NCI-H2171 treated with DMSO at 0.1 percent for 48 hours (cell line): ENCODE results near the gene PPP4R4.
"Not testable (repeated sequence)": the region's sequence is repeated elsewhere in the genome, so short reads cannot be mapped to it uniquely, and the experiment has no call there.

ENCODE experiments used
- DNase-seq: peaks from one replicate; lab custom pipeline; 2025; lab: John Stamatoyannopoulos, UW

PPP4R4 gene

DNA sequence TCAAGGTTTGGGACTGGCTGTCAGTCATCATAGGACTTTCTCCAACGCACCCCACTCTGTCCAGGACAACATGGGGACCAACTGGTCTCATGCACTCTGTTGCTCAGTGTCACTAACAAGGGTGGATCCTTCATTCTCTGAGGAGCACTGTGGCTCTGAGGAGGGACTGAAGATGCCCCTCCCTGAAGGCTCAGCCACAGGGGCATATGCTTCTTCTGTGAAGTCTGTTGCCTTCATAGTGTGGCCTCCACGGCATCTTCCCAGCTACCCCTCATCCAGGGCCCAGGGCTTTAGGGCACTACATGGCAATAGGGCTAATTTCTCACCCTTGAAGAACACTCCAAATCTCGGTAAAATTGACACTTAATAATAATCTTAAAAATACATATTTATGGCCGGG lies 30.4 kb upstream of the PPP4R4 start:
- no peak for DNase-seq

DNA sequence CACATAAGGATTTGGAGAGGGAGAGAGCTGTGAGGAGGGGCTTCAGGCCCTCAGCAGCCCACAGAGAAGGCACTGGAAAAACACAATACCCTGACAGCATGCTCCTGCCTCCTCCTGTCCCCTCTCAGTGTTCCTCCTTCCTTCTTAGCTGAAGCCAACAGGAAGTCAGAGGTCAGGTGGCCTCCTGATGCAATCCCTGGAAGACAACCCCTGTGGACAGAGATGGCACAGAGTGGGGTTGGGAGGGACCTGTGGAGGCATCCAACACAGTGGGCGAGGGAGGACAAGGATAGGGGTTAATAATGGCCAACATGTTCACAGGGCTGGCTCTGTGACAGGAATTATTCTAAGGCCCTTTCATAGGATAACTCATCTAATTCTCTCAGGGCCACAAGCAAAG lies 29.4 kb upstream of the PPP4R4 start:
- DNase-seq: no peak

DNA sequence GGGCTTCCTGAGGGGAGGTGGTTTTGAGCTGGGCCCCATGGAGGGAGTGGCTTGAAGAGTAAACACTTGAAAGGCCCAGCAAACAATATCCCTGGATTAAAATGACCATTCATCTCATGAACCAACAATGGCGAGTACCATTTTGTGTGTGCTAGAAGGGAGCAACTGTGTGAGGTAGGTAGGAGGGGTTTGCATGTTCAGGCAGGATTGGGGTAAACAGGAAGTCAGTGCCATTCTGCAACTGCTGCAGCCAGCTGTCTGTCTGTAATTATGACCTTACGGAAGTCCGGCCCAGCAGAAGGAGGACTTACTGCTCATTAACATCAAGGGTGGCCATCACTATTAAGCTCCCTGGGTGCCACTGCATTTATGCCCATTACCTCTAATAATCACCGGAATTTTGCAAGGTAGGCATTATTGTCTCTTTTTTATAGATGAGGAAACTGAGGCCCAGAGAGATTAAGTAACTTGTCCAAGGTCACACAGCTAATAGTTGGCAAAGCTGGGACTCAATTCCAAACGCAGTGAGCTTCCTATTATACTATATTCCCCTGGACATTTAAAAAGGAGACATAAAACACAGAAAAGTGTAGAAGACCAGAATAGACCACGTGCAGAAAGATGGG lies 28.1 kb upstream of the PPP4R4 start:
- peak; percentile 67 for DNase-seq

DNA sequence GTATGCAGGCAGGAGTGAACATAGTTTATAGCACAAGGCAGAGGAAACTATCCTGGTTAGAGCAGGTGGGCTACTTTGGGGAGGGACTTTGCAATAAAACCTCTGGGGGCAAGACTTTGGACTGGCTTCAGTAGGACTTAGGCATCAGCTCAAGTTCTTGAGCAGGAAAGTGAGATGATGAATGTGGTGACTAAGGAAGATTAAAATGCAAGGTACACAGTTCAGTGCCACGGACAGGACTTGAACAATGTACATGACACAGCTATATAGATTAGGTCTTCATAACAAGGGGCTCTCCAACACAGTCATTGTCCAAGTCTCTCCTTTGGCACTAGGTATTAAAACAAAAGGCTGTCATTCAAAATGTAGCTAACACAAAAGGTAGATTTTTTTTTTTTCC lies 21.4 kb upstream of the PPP4R4 start:
- no peak for DNase-seq

DNA sequence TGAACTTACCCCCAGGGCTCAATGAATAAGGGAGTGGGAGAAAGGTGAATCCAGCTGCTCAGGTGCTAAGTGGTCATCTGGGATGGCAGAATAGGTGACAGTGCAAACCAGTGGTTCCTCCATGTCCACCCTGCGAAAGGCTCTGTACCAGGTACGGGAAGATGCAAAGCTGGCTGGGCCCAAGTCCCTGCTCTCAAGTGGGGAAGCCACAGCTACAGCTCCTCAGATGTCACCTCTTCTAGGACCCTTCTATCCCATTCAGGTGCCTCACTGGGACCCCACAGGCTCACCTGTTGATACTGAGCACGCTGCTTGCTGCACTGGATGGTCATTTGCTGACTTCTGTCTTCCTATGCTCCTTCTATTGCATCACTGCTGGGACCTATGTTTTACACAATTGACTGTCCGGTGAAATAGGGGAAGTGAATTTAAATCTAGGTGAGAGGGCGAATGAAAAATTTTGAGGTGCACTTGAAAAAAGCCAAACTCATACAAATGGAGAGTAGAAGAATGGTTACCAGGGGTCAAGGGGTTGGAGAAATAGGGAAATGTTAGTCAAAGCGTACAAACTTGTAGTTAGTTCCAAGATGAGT lies 20.3 kb upstream of the PPP4R4 start:
- no peak for DNase-seq

DNA sequence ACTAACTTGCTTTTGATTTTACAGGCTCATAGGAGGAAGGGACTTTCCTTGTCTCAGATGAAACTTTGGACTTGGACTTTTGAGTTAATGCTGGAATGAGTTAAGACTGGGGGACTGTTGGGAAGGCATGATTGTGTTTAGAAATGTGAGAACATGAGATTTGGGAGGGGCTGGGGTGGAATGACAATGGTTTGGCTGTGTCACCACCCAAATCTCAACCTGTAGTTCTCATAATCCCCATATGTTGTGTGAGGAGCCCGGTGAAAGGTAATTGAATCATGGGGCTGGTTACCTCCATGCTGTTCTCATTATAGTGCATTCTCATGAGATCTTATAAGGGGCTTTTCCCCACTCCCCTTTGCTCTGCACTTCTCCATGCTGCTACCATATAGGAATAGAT lies 18.0 kb upstream of the PPP4R4 start:
- DNase-seq: not testable (repeated sequence)

DNA sequence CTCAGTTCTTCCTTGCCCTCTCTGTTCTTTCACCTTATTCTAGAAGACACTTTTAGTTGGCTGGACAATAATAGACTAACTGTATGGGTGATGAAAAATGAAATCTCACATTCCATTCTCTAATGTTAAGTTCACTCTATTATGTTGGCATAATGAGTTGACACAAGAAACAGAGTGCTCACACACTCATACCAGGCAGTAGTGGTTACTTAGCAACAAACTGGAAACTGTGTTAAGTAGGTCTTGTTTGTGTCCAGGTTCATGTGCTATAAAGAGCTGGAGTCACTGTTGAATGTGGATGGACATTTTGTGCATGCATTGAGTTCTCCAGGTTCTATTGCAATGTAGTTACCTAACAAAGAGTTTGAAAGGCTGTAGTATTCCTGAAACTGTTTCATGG lies 16.9 kb upstream of the PPP4R4 start:
- no peak for DNase-seq

DNA sequence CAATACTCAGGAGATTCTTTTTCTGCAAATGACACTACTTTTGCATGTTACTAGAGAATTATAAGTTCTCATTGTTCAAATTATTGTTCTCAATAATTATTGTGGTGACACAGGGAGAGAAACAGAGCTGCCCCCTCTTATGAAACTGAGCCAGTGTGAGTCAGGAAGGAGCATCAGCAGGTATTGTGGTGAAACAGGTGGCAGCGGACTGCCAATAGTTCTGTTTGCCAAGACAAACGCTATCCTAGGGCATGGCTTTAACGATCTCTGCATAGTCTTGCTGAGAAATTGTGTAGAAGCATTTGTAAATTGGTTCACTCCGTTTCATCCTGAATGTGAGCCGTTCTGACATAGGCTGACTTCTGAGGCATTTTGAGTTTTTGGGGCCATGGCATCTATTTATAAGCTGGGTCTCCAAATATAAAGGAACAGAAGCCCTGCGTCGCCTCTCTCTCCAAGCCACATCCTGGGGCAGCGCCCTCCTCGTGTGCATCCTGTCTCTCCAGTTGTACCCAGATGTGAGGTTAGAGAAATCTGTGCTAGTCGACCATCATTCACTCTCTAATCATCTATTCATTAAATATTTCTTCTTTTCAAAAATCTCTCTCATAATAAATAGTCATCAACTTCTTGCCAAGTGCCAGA lies 15.8 kb upstream of the PPP4R4 start:
- peak; percentile 13 for DNase-seq

DNA sequence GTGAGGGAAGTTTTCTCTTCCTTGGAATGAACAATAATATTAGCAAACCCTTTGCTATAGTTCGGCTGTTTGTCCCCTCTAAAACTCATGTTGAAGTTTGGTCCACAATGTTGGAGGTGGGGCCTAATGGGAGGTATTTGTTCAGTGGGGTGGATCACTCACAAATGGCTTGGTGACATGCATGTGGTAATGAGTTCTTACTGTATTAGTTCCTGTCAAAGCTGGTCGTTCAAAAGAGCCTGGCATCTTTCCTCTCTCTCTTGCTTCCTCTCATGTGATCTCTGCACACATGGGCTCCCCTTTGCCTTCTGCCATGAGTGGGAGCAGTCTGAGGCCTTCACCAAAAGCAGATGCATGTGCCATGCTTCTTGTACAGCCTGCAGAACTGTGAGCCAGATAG lies 13.1 kb upstream of the PPP4R4 start:
- DNase-seq: no peak

DNA sequence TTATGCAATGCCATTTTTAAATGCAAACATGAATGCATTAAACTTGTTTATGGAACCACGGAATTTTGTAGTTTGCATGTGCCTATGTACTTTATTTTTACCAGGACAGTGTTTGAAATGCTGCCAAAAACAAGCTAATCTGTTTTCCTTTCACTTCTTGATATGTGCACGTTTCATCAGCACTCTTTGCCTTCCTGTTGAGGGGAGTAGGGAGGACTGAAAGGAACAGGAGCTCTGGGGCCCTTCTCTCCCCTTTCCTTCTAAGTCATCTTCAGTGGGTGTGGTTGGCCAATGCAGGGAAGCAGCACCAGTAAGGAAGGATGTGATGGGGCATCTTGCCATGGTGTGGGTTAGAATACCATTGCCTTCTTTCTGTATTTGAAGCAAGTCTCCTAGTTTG lies 12.1 kb upstream of the PPP4R4 start:
- no peak for DNase-seq

DNA sequence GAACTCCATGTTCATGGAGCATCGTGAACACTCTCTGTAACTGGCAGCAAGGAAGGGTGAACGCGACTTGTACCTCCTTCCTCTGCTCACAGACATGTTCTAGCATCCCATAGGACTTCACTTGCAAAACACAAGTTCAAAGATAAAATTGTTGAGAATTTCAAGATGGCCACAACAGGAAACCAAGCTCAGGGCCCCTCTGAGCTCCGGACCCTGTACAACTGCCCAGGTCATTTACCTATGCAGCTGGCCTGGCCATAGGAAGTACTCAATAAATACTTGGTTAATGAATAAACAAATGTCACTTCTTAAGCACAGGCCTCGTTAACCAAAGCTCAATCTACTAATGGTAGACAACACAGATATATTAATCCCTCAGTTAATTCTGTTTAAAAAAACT lies 11.7 kb upstream of the PPP4R4 start:
- DNase-seq: no peak

DNA sequence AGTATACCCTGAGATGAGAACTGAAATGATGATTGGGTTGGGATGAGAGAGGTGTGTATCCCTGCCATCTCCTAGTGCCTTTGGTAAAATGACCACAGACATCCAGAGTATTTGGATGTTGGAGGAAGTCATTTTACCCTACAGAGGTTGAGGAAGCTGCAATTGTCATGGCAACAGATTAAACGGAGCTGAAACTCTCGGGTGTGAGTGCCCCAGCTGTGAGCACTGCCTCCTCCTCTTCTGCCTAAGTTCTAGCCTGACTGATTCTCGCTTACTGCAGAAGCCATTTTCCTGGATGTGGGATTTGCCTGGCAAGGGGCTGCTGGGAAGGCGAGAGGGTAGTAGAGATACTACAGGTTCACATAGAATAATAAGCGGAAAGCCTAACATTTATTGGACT lies 10.3 kb upstream of the PPP4R4 start:
- DNase-seq: peak; percentile 30

DNA sequence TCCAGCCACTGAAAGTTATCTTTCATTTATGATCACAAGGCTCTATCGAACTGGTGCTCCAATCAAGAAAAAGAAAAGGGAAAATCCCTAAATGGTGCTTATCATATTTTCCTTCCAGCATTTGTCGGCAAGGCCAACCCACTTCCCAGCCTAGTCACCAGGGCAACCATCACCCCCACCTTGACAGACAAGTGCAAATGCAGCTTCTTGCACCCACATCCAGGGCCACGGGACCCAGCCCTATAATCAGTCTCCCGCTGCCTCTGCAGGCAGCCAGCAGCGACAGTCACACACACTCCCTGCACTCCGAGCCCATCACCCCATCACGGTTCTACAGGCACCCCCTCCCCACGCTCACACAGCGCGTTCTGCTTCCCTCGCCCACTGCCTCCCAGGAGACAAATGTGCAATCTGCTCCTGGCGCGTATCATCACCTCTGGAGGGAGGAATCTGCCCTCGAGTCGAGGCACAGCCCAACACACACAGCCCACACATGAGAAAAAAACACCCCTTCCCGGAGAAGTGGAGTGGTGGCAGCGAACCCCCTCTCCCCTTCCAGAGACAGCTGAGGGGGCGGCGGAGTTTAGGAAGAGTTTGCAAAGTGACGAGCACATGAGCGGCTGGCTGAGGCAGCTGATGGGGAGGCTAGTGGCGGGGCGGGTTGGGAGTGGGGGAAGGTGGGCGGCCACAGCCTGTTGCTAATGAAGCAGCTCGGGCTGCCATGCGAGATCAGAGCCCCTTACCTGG lies 9.3 kb upstream of the PPP4R4 start:
- peak; percentile 91 for DNase-seq

DNA sequence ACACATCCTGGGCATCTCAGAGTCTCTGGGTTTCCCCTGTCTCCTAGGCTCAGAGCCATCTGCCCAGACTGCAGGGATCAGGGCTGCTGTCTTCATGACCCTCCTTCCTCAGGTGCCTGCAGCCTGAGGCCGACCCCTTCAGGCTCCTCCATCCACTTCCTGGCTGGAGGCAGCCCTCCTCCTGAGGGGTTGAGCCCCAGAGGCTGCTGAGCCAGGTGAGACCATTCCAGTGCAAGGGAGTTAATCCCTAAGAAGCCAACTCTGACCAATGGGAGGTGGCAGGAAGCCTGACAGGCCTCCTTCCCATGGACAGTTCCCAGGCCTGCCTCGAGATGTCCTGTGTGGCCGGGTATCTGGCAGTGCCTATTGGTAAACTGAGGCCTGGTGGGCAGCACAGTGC lies 8.4 kb upstream of the PPP4R4 start:
- DNase-seq: no peak

DNA sequence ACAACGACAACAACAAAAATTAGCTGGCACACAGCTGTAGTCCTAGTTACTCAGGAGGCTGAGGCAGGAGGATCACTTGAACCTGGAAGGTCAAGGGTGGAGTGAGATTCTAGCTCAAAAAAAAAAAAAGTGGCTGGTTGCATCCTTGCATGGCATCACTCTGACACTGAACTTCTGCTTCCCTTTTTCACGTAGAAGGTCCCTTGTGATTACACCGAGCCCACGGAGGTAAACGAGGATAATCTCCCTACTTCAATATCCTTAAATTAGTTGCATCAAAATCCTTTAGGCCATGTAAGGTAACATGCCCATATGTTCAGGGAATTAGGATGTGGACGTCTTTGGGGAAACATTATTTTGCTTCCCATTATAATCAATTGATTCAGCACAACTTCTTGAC lies 4.0 kb upstream of the PPP4R4 start:
- no peak for DNase-seq

DNA sequence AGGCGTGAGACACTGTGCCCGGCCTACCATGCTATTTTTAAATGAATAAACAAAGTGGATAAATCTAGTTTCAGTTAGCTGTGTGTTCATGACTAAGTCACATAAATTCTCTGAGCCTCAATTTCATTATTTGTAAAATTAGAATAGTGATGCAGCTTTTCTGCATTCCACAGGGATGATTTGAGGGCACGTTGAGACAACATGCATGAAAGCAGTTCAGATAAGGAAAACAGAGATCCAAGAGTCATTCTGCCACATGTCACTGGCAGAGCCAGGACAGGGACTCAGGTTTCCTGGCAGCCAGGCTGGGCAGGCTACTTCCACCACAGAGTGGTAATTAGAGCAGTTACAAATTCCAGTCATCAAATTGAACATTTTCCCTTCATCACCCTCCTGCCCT lies 2.9 kb upstream of the PPP4R4 start:
- peak; percentile 73 for DNase-seq

DNA sequence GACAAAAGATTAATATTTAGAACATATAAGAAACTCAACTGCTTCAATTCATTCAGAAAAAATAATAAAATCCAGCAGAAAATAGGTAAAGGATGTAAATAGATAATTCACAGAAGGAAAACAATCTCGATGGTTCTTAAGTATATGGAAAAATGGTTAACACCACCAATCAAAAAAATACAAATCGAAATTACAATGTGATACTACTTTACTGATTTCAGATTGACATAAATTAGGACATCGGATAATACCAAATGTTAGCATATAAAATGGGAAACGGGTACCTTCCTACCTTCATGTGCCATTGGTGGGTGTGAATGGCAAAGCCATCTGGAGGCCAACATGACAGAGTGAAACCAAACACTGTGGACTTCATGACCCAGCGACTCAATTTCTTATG lies 1.6 kb upstream of the PPP4R4 start:
- DNase-seq: peak; percentile 51

DNA sequence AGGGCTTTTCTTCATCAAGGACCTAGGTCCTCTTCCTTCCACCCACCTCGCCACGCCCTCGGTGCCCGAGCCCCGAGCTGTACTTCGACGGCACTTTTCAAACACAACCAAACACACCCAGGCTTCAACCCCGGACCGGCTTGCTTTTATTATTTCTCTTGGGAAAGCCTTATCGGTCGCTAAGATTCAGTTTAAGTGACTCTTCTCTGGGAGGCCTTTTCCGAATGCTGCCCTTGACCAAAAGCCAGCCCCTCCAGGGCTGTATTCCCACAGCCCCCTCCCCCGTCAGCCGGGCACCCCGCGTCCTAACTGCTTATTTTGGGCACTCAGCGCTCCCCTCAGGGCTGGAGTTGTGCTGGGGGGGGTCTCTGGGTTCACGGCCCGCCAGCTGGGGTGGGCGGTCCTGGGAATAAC lies 644 bp upstream of the PPP4R4 start:
- DNase-seq: peak; percentile 29

DNA sequence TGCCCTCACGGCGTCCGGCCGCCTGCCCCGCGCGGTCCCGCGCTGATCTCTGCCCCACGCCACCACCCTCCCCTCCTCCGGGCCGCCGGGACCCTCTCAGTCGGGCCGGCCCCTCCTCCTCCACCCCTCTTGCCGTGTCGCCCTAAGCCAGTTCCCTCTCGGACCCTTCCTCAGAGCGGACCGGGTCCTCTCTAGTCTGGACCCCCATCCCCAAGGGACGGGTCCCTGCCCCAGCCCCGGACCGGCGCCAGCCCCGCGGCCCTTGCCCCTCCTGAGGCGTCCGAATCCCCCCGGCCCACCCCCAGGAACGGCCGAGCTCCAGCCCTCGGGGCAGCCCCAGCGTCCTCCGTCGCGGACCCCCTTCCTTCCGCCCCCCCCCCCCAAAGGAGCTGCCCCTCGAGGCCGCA lies 485 bp downstream of the PPP4R4 start:
- DNase-seq: no peak

DNA sequence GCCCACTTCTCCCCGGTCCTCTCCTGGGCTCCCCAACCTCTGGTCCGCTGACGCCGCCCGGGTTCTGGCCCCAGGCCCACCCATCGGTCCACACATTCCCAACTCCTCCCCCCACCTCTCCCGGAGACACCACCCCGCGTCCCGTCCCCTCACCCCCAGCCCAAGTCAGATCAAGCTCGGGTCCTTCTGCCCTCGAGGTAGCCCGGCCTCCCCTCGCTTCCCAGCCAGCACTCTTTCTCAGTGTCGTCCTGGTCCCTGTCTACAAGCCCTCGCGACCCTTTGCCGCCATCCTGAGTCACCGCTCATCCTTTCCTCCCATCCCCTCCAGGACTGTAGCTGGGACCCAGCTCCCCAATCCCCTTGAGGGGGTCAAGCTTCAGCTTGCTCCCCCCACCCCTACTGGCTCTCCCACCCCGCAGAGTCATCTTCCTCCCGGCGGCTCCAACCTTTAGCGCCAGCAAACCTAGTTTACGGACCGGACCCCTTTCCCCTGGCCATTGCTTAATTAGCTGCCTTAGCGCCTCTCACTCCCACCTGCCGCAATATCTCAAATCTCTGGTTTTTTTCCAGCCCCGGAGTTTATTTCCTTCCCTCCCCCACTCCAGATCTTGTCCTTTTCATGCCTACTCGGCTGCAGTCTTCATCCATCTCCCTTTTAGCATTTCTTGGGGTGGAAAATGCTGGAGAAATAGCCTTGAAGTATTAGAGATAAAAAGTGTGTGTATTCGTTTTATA lies 1.1 kb downstream of the PPP4R4 start:
- peak; percentile 47 for DNase-seq

DNA sequence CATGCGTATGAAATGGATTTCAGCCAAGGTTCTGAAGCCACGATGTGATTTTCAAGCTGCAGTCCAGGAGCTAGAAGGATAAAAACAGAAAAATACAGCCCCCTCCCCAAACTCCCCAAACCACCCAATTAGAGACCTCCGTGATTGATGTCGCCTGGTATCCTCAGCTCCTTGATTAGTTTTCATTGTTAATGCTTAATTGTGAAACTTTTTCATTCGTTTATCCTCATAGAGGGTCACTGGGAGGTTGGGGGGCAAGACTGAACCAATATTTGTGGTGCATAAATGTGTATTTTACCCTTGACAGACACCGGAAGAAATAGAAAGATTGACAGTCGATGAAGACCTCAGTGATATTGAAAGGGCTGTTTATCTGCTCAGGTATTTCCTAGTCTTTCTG lies 1.6 kb downstream of the PPP4R4 start:
- no peak for DNase-seq

DNA sequence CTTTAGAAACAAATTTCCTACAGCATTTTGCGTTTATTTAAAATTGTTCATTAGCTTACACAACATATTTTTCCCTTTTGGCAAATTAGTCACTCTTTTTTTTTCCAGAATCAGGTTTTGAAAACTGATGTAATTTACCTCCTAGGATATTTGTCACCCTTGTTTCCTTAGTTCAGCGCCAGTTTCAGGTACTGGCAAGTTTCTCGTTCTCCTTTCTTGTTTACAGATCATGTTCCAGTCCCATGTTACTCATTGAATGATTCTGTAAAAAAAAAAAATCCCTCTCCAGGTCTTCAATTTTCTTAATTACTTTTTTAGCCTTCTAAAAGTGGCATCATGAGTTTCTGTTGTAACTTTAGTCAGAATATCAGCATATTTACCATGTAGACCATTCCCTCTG lies 2.7 kb downstream of the PPP4R4 start:
- DNase-seq: peak; percentile 44
